ENCODE data around the gene POLR1E.

Gene POLR1E

GRCh38 chr9:37549527-37549926 lies 63.8 kb downstream of the POLR1E start:
- H3K9ac ChIP-seq (ENCODE audit: low read depth, low read length) = no peak overlapping the region
- no peaks in the 10 kb centered on the region for H3K36me3 ChIP-seq (ENCODE audit: insufficient read depth, low read length)
- no peaks in the 10 kb centered on the region for H3K4me1 ChIP-seq (ENCODE audit: insufficient read depth, low read length)
- no peaks in the 10 kb centered on the region for H3K9me3 ChIP-seq (ENCODE audit: control insufficient read depth, insufficient read depth, low read length)

- Histone ChIP-seq H3K4me1 (ENCODE audit: insufficient read depth, low read length) (no peaks in the 10 kb centered on the region), H3K36me3 (ENCODE audit: insufficient read depth, low read length) (no peaks in the 10 kb centered on the region), H3K9me3 (ENCODE audit: control insufficient read depth, insufficient read depth, low read length) (no peaks in the 10 kb centered on the region), H3K9ac (ENCODE audit: low read depth, low read length) (no peak overlapping the region)
These were observed 65.0 kb downstream of the POLR1E start for GRCh38 chr9:37550781-37551180.

DNA sequence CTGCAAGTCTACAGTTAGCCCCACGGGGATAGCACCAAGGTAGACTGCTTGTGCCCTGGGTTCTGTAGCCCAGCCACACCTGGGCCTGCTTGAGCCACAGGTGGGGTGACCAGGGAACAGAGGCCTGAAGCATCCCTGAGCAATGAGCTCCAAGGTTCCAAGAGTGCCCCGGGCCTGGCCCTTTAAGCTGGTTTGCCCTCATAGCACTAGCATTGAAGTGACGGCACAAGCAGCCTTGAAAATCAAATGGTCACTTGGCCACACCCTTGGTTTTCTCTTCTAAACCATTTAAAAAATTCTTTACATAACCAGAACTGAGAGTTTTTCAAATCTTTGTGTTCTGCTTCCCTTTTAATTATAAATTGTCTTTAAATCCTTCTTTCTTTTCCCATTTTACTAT lies 65.7 kb downstream of the POLR1E start:
- Histone ChIP-seq H3K9me3 (ENCODE audit: control insufficient read depth, insufficient read depth, low read length) (no peaks in the 10 kb centered on the region), H3K9ac (ENCODE audit: low read depth, low read length) (no peak overlapping the region), H3K36me3 (ENCODE audit: insufficient read depth, low read length) (no peaks in the 10 kb centered on the region), H3K4me1 (ENCODE audit: insufficient read depth, low read length) (no peaks in the 10 kb centered on the region)

GRCh38 chr9:37551888-37552287 lies 66.1 kb downstream of the POLR1E start:
- Histone ChIP-seq H3K36me3 (ENCODE audit: insufficient read depth, low read length) (no peaks in the 10 kb centered on the region), H3K9ac (ENCODE audit: low read depth, low read length) (no peak overlapping the region), H3K4me1 (ENCODE audit: insufficient read depth, low read length) (no peaks in the 10 kb centered on the region), H3K9me3 (ENCODE audit: control insufficient read depth, insufficient read depth, low read length) (no peaks in the 10 kb centered on the region)

Data from ES-I3 (cell line).